ENCODE results near the gene OSBPL3.

Gene OSBPL3

GRCh38 chr7:24760968-24761367 lies 219.0 kb downstream of the OSBPL3 start:
- no peak for TF ChIP-seq MYC (IDR thresholded peaks at IDR 0.05; ENCODE audit: low read depth, low read length)
- no peak for TF ChIP-seq POLR2A (IDR thresholded peaks at IDR 0.05; ENCODE audit: extremely low read depth, insufficient read length)
- no peak for TF ChIP-seq MAX (IDR thresholded peaks at IDR 0.05; ENCODE audit: low read depth, low read length)
- no peak for TF ChIP-seq CTCF (IDR thresholded peaks at IDR 0.05; ENCODE audit: low read depth, low read length)
- H3K4me3 ChIP-seq (ENCODE audit: low read depth, low read length), result no peak overlapping the region
- DNase-seq (ENCODE audit: low read depth), result no peak

GRCh38 chr7:24757353-24758275 lies 222.4 kb downstream of the OSBPL3 start, which contains the start of gene GSDME:
TSS of gene GSDME (minus strand) at chr7:24757464. CDS start at chr7:24749774, 7,690 bp downstream.
- peak; percentile 39 for DNase-seq (ENCODE audit: low read depth)
- H3K4me3 ChIP-seq (ENCODE audit: low read depth, low read length), result peak within 1 kb of the TSS; percentile 21
- TF ChIP-seq MAX (IDR thresholded peaks at IDR 0.05; ENCODE audit: low read depth, low read length) (no peak), POLR2A (IDR thresholded peaks at IDR 0.05; ENCODE audit: extremely low read depth, insufficient read length) (no peak), CTCF (IDR thresholded peaks at IDR 0.05; ENCODE audit: low read depth, low read length) (no peak), MYC (IDR thresholded peaks at IDR 0.05; ENCODE audit: low read depth, low read length) (no peak)

- TF ChIP-seq MAX (IDR thresholded peaks at IDR 0.05; ENCODE audit: low read depth, low read length) (no peak), POLR2A (IDR thresholded peaks at IDR 0.05; ENCODE audit: extremely low read depth, insufficient read length) (no peak), CTCF (IDR thresholded peaks at IDR 0.05; ENCODE audit: low read depth, low read length) (no peak), MYC (IDR thresholded peaks at IDR 0.05; ENCODE audit: low read depth, low read length) (no peak)
- DNase-seq (ENCODE audit: low read depth), result peak; percentile 51
- H3K4me3 ChIP-seq (ENCODE audit: low read depth, low read length), result peak overlapping the region; percentile 21
These were observed 223.2 kb downstream of the OSBPL3 start for GRCh38 chr7:24756545-24757352.

- DNase-seq (ENCODE audit: low read depth), result peak; percentile 75
- no peak for TF ChIP-seq CTCF (IDR thresholded peaks at IDR 0.05; ENCODE audit: low read depth, low read length)
- no peak for TF ChIP-seq MAX (IDR thresholded peaks at IDR 0.05; ENCODE audit: low read depth, low read length)
- no peak for TF ChIP-seq MYC (IDR thresholded peaks at IDR 0.05; ENCODE audit: low read depth, low read length)
- no peak for TF ChIP-seq POLR2A (IDR thresholded peaks at IDR 0.05; ENCODE audit: extremely low read depth, insufficient read length)
- no peak overlapping the region for H3K4me3 ChIP-seq (ENCODE audit: low read depth, low read length)
These were observed 224.2 kb downstream of the OSBPL3 start for GRCh38 chr7:24755541-24756407.

- no peak for DNase-seq (ENCODE audit: low read depth)
- TF ChIP-seq MAX (IDR thresholded peaks at IDR 0.05; ENCODE audit: low read depth, low read length) (no peak), CTCF (IDR thresholded peaks at IDR 0.05; ENCODE audit: low read depth, low read length) (no peak), MYC (IDR thresholded peaks at IDR 0.05; ENCODE audit: low read depth, low read length) (no peak), POLR2A (IDR thresholded peaks at IDR 0.05; ENCODE audit: extremely low read depth, insufficient read length) (no peak)
- no peak overlapping the region for H3K4me3 ChIP-seq (ENCODE audit: low read depth, low read length)
These were observed 225.0 kb downstream of the OSBPL3 start for GRCh38 chr7:24754906-24755506.
